ENCODE data around the gene PLEKHG1.

PLEKHG1 gene

GRCh38 chr6:150601439-150601838 is 1.8 kb downstream of the PLEKHG1 start:
- no peak for DNase-seq (ENCODE audit: low read depth, low spot score)
- no peak for TF ChIP-seq CTCF (IDR thresholded peaks at IDR 0.05; ENCODE audit: low read depth, low read length)
- H3K4me3 ChIP-seq (ENCODE audit: low read depth, low read length) = no peak overlapping the region
- in situ Hi-C loops (cut with HindIII; ENCODE audit: low sequenced_read_pairs) = no loop called here

GRCh38 chr6:150603176-150603575 is 3.5 kb downstream of the PLEKHG1 start:
- TF ChIP-seq CTCF (IDR thresholded peaks at IDR 0.05; ENCODE audit: low read depth, low read length) = no peak
- no peak overlapping the region for H3K4me3 ChIP-seq (ENCODE audit: low read depth, low read length)
- no peak for DNase-seq (ENCODE audit: low read depth, low spot score)
- in situ Hi-C loops (cut with HindIII; ENCODE audit: low sequenced_read_pairs) = no loop called here

GRCh38 chr6:150604467-150604866 is 4.8 kb downstream of the PLEKHG1 start:
- no peak overlapping the region for H3K4me3 ChIP-seq (ENCODE audit: low read depth, low read length)
- no peak for TF ChIP-seq CTCF (IDR thresholded peaks at IDR 0.05; ENCODE audit: low read depth, low read length)
- in situ Hi-C loops (cut with HindIII; ENCODE audit: low sequenced_read_pairs) = no loop called here
- DNase-seq (ENCODE audit: low read depth, low spot score) = no peak

GRCh38 chr6:150605333-150605732 is 5.6 kb downstream of the PLEKHG1 start:
- H3K4me3 ChIP-seq (ENCODE audit: low read depth, low read length) = no peak overlapping the region
- in situ Hi-C loops (cut with HindIII; ENCODE audit: low sequenced_read_pairs) = no loop called here
- DNase-seq (ENCODE audit: low read depth, low spot score) = no peak
- TF ChIP-seq CTCF (IDR thresholded peaks at IDR 0.05; ENCODE audit: low read depth, low read length) = no peak

- H3K4me3 ChIP-seq (ENCODE audit: low read depth, low read length) = no peak overlapping the region
- in situ Hi-C loops (cut with HindIII; ENCODE audit: low sequenced_read_pairs) = no loop called here
- no peak for DNase-seq (ENCODE audit: low read depth, low spot score)
- no peak for TF ChIP-seq CTCF (IDR thresholded peaks at IDR 0.05; ENCODE audit: low read depth, low read length)
These were observed 6.5 kb downstream of the PLEKHG1 start for GRCh38 chr6:150606168-150606591.

GRCh38 chr6:150606647-150607328 is 7.1 kb downstream of the PLEKHG1 start:
- TF ChIP-seq CTCF (IDR thresholded peaks at IDR 0.05; ENCODE audit: low read depth, low read length) = no peak
- in situ Hi-C loops (cut with HindIII; ENCODE audit: low sequenced_read_pairs) = no loop called here
- no peak overlapping the region for H3K4me3 ChIP-seq (ENCODE audit: low read depth, low read length)
- DNase-seq (ENCODE audit: low read depth, low spot score) = no peak

- no peak for TF ChIP-seq CTCF (IDR thresholded peaks at IDR 0.05; ENCODE audit: low read depth, low read length)
- DNase-seq (ENCODE audit: low read depth, low spot score) = no peak
- H3K4me3 ChIP-seq (ENCODE audit: low read depth, low read length) = no peak overlapping the region
- in situ Hi-C loops (cut with HindIII; ENCODE audit: low sequenced_read_pairs) = no loop called here
These were observed 7.6 kb downstream of the PLEKHG1 start for GRCh38 chr6:150607329-150607650.

All from astrocyte of the spinal cord (primary cell).